Measurements from ENCODE around the gene JMJD4.
"Not testable (repeated sequence)": the region's sequence is repeated elsewhere in the genome, so short reads cannot be mapped to it uniquely, and the experiment has no call there.

Gene JMJD4

DNA sequence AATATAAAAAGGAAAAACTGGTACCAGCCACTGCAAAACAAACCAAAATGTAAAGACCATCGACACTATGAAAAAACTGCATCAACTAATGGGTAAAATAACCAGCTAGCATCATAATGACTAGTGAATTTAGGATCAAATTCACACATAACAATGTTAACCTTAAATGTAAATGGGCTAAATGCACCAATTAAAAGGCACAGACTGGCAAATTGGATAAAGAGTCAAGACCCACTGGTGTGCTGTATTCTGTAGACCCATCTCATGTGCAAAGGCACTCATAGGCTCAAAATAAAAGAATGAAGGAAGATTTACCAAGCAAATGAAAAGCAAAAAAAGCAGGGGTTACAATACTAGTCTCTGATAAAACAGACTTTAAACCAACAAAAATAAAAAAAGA, 33.5 kb downstream of the JMJD4 start:
- DNase-seq (ENCODE audit: low read depth in 1 of 2, low spot score in 1 of 2) = not testable (repeated sequence)

DNA sequence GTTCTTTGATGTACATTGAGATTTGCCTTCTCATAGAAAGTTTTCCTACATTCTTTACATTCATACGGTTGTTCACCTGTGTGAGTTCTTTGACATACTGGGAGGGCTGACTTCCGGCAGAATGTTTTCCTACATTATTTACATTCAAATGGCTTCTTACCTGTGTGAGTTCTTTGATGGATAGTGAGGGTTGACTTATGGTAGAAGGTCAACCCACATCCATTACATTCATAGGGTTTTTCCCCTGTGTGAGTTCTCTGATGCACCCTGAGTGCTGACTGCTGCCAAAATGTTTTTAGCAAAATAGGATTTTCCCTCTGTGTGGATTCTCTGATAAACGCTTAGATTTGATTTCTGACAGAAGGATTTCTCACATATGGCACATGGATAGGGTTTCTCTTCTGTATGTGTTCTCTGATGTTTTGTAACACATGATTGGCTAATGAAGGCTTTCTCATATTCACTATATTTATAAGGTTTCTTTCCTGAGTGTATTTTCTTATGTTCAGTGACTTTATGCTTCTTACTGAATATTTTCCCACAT, 37.7 kb downstream of the JMJD4 start:
- DNase-seq (ENCODE audit: low read depth in 1 of 2, low spot score in 1 of 2) = no peak

DNA sequence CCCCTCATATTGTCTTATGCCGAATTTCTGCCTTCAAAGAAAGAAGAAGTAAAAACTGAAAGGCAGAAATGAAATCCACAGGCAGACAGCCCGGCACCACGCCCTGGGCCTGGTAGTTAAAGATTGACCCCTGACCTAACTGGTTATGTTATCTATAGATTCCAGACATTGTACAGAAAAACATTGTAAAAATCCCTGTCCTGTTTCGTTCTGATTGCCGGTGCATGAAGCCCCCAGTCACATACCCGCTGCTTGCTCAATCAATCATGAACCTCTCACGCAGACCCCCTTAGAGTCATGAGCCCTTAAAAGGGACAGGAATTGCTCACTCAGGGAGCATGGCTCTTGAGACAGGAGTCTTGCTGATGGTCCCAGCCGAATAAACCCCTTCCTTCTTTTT, 49.3 kb downstream of the JMJD4 start:
- no peak for DNase-seq (ENCODE audit: low read depth in 1 of 2, low spot score in 1 of 2)

Data from stimulated activated CD4-positive, alpha-beta T cell treated with anti-CD3 and anti-CD28 coated beads, Interleukin-15, amount 100 ng/mL, for 1 hour (primary cell).